Aorta (tissue), 5 donors: ENCODE results near the gene SPAG16. TPM values are rescaled to one million over a fixed set of nuclear protein-coding genes. Genes with fewer than 3 reads are reported as not detected.
"Not testable (repeated sequence)": the region's sequence is repeated elsewhere in the genome, so short reads cannot be mapped to it uniquely, and the experiment has no call there.

ENCODE experiments used
- ATAC-seq: fragments of 200-7000 bp; cut with Tn5 transposase; one replicate; pipeline ENCODE4 v1.9.1; 2022; ENCODE audit warnings: moderate library complexity; ENCODE audit not compliant: low FRiP score
- DNase-seq, 2 donors: peaks; one replicate each; pipeline ENCODE4 v3.0.0-alpha.2; 2020
- H3K27ac ChIP-seq, 2 donors: one replicate each; pipeline ENCODE4 v1.5.1; 2013; ENCODE audit warnings: low read length in 2 of 2, mild to moderate bottlenecking in 2 of 2, moderate library complexity in 2 of 2, control low read depth in 1 of 2, inconsistent platforms in 1 of 2, low read depth in 1 of 2
- H3K27me3 ChIP-seq, 2 donors: one replicate each; pipeline ENCODE4 v1.6.1; 2013; ENCODE audit warnings: control low read depth in 1 of 2, low read length in 1 of 2, mild to moderate bottlenecking in 1 of 2, moderate library complexity in 1 of 2; ENCODE audit not compliant: insufficient read depth in 2 of 2, control insufficient read depth in 1 of 2
- H3K36me3 ChIP-seq, 2 donors: one replicate each; pipeline ENCODE4 v1.6.1; 2013; ENCODE audit warnings: control low read depth in 1 of 2, low read length in 1 of 2, mild to moderate bottlenecking in 1 of 2; ENCODE audit not compliant: insufficient read depth in 2 of 2, control insufficient read depth in 1 of 2
- H3K4me1 ChIP-seq, 2 donors: one replicate each; pipeline ENCODE4 v1.6.1; 2013; ENCODE audit warnings: low read length in 2 of 2, control low read depth in 1 of 2, mild to moderate bottlenecking in 1 of 2, moderate library complexity in 1 of 2; ENCODE audit not compliant: insufficient read depth in 2 of 2, control insufficient read depth in 1 of 2
- H3K4me3 ChIP-seq, 2 donors: one replicate each; pipeline ENCODE4 v1.5.1; 2013; ENCODE audit warnings: low read length in 2 of 2, control low read depth in 1 of 2, mild to moderate bottlenecking in 1 of 2
- H3K9me3 ChIP-seq: one replicate; pipeline ENCODE4 v1.6.1; 2013; ENCODE audit warnings: mild to moderate bottlenecking, low read length; ENCODE audit not compliant: control insufficient read depth
- WGBS, 2 donors: extraction: QIAGEN DNeasy Blood & Tissue Kit; methylation state at CpG; one replicate each; pipeline ENCODE4 v1.1.7; 2013; 5-methylcytosine and 5-hydroxymethylcytosine counted together
- intact Hi-C, 2 donors: fragments of 100-400 bp; cut with DNase I; formaldehyde crosslinking; loops; one replicate each; pipeline versions ENCODE4 v1.14.2 to v1.15.0; 2022
- polyA plus RNA-seq, 2 donors: library from polyadenylated mRNA; stranded (reverse); fragments of 200-250 nt; gene quantifications; one replicate each; pipeline ENCODE4 v1.2.3, GENCODE V29; 2013
- total RNA-seq, 2 donors: library from RNA; stranded (reverse); fragmentation: NEBNext Ultra II Directional; extraction: Animal tissue kit (Norgen Biotek cat#: 25700); gene quantifications; one replicate each; pipeline ENCODE4 v1.2.1, GENCODE V29; 2021
- donor health status: healthy with polysubstance abuse.
- donor health status: Bipolar disorder and iron deficiency.
- donor health status: DM: no; HTN: no; CAD: no.
- donor health status: DM: no; HTN: no; CAD: no.
- donor health status: DM: yes; HTN: yes; CAD: no.

Gene SPAG16
- total and polyA plus RNA-seq, 4 donors: 23.7 to 36.1 (median 24.4) TPM

- Histone ChIP-seq H3K27me3 (no peaks in the 10 kb centered on the region), H3K27ac (no peak overlapping the region), H3K36me3 (no peaks in the 10 kb centered on the region), H3K9me3 (no peaks in the 10 kb centered on the region), H3K4me3 (no peak overlapping the region), H3K4me1 (no peaks in the 10 kb centered on the region)
- no peak for ATAC-seq
- WGBS, 2 donors: 92 to 95% methylated on average over 1 of the region's 1 CpG
- intact Hi-C loops: loop anchor here in 1 of 2 donors (10.0 kb wide), 1 partner anchor 564 kb away; no protein-coding TSS in a partner anchor
- no peak for DNase-seq
Measured at GRCh38 chr2:213259266-213259665, 25.0 kb upstream of the SPAG16 start.

DNA sequence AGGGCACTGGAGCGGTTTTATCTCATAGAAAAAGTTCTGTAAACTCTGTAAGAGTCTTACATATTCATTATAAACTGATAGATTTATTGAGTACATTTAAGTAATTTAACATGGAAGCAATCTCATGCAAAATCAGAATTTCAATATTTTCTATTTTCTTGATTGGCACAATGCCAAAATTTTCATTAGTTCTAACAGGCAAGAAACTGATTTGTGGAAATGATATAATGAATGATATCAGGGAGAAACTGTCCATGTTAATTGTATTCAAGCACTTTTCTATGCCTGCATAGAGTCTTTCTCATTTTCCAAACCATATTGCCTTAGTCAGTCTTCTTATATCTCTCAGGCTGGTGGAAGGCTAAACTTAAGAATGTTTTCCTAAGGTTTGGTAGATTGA lies 23.0 kb upstream of the SPAG16 start:
- WGBS, 2 donors: 94% methylated on average over 1 of the region's 1 CpG
- Histone ChIP-seq H3K4me1 (no peaks in the 10 kb centered on the region), H3K9me3 (no peaks in the 10 kb centered on the region), H3K27ac (no peak overlapping the region), H3K4me3 (no peak overlapping the region), H3K27me3 (no peaks in the 10 kb centered on the region), H3K36me3 (no peaks in the 10 kb centered on the region)
- intact Hi-C loops: no loop called here
- DNase-seq (no peak), ATAC-seq (no peak)

DNA sequence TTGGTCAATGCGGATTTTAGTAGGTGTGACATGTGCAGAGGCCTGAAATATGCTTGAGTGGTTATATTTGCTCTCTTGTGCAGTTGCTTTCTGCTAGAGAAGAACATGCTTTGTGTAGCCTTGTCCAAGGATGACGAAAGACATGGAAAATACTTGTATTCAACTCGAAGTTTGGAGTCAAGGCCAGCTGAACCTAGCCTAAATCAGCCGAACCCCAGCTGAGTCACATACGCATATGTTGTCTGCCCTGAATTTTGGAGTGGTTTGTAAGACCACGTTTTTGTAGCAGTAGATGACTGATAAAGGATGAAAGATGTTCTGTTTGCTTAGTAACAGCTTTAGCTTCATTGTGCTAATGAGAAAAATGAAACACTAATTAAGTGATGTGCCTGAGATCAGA lies 22.5 kb upstream of the SPAG16 start:
- no peak for DNase-seq
- H3K27me3 ChIP-seq: no peaks in the 10 kb centered on the region
- H3K9me3 ChIP-seq: no peaks in the 10 kb centered on the region
- no peaks in the 10 kb centered on the region for H3K36me3 ChIP-seq
- no peak overlapping the region for H3K4me3 ChIP-seq
- no peaks in the 10 kb centered on the region for H3K4me1 ChIP-seq
- intact Hi-C loops: no loop called here
- ATAC-seq: no peak
- no peak overlapping the region for H3K27ac ChIP-seq
- WGBS, 2 donors: 57 to 68% methylated on average over 6 of the region's 6 CpGs

DNA sequence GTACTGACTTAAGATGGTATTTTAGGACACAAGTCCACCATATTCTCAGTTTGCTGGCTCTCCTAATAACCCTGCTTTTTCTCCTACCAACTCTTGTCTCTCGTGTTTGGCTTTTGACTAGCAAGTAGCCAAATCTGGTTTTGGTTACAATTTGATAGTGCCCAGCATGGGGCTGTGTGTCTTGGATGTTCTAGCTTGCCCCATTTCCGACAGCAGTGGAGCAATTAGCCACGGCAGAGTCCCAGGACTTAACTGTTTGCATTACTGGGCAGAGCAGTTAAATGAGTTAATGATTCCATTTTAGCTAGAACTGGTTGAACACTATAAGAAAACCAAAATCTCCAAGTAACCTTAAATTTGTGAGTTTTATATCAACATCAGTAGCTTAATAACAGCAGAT lies 18.6 kb upstream of the SPAG16 start:
- H3K4me1 ChIP-seq: no peaks in the 10 kb centered on the region
- H3K27me3 ChIP-seq: no peaks in the 10 kb centered on the region
- H3K4me3 ChIP-seq: no peak overlapping the region
- intact Hi-C loops: no loop called here
- no peaks in the 10 kb centered on the region for H3K36me3 ChIP-seq
- WGBS, 2 donors: 60 to 63% methylated on average over 3 of the region's 3 CpGs
- no peaks in the 10 kb centered on the region for H3K9me3 ChIP-seq
- ATAC-seq (no peak), DNase-seq (no peak)
- H3K27ac ChIP-seq: no peak overlapping the region

DNA sequence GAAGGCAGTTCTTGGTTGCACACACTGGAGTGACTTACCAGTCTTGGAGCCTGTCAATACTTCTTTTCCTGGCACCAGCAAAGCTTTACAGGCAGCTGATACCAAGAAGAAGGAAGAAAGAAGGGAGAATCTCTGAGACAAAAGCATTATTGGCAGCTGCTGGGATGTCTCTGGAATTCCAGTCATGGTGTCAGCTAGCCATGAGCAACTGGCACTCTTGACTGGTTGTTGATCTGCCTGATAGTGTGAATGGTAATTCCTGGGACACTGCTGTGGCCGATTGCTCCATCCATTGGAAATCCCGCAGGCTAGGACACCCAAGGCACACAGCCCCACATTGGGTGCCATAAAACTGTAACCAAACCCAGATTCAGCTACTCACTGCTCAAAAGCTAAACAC lies 17.8 kb upstream of the SPAG16 start:
- no peaks in the 10 kb centered on the region for H3K36me3 ChIP-seq

DNA sequence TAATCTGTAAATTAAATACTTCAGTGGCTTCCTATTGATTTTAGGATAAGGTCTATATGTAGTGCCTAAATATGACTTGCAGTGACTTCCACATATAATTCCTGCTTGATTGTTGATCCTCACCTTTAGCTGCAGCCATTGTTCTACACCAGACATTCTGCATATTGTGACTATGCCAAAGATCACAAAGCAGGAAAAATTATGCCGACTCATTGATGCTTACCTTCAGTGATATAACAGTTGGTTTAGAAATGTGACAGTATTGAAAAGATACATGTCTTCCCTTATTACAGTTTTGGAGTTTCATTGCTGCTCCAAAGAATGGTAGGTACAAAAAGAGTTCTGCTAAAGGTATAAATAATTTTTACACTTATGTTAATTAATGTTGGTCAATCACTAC lies 12.3 kb upstream of the SPAG16 start:
- Histone ChIP-seq H3K9me3 (no peaks in the 10 kb centered on the region), H3K27me3 (no peaks in the 10 kb centered on the region), H3K4me1 (no peaks in the 10 kb centered on the region), H3K36me3 (no peaks in the 10 kb centered on the region), H3K4me3 (no peak overlapping the region), H3K27ac (no peak overlapping the region)
- no peak for ATAC-seq
- no peak for DNase-seq
- 57 to 77% methylated on average over 1 of the region's 1 CpG for WGBS, 2 donors
- intact Hi-C loops: no loop called here

More for the DNA sequence above, 17.8 kb upstream of the SPAG16 start:
- H3K27ac ChIP-seq: no peak overlapping the region
- no peaks in the 10 kb centered on the region for H3K9me3 ChIP-seq
- no peak overlapping the region for H3K4me3 ChIP-seq
- H3K4me1 ChIP-seq: no peaks in the 10 kb centered on the region
- no peak for ATAC-seq
- 71 to 76% methylated on average over 2 of the region's 2 CpGs for WGBS, 2 donors
- intact Hi-C loops: no loop called here
- no peaks in the 10 kb centered on the region for H3K27me3 ChIP-seq
- no peak for DNase-seq

GRCh38 chr2:213274143-213274542 lies 10.1 kb upstream of the SPAG16 start:
- H3K27ac ChIP-seq: no peak overlapping the region
- DNase-seq: no peak
- H3K4me3 ChIP-seq: no peak overlapping the region
- no peak for ATAC-seq
- intact Hi-C loops: no loop called here
- peaks cover 3% of the 10 kb centered on the region for H3K9me3 ChIP-seq
- no peaks in the 10 kb centered on the region for H3K4me1 ChIP-seq
- no peaks in the 10 kb centered on the region for H3K36me3 ChIP-seq
- no peaks in the 10 kb centered on the region for H3K27me3 ChIP-seq
- WGBS, 2 donors: 82 to 83% methylated on average over 1 of the region's 1 CpG

GRCh38 chr2:213275265-213275664 lies 9.0 kb upstream of the SPAG16 start:
- WGBS, 2 donors: 88 to 92% methylated on average over 1 of the region's 1 CpG
- Histone ChIP-seq H3K27me3 (no peaks in the 10 kb centered on the region), H3K9me3 (peaks cover 3% of the 10 kb centered on the region), H3K36me3 (no peaks in the 10 kb centered on the region), H3K27ac (no peak overlapping the region), H3K4me1 (no peaks in the 10 kb centered on the region), H3K4me3 (no peak overlapping the region)
- DNase-seq: no peak
- no peak for ATAC-seq
- intact Hi-C loops: no loop called here

- intact Hi-C loops, H3K27ac ChIP-seq, H3K9me3 ChIP-seq, H3K4me1 ChIP-seq, ATAC-seq, H3K36me3 ChIP-seq, H3K4me3 ChIP-seq, DNase-seq, H3K27me3 ChIP-seq: not testable (repeated sequence)
- WGBS, 2 donors: 61 to 74% methylated on average over 2 of the region's 2 CpGs
Measured at GRCh38 chr2:213277134-213277533, 7.1 kb upstream of the SPAG16 start.
